ENCODE measurements around the gene RPS16. TPM values are rescaled to one million over a fixed set of nuclear protein-coding genes. Genes with fewer than 3 reads are reported as not detected.

The RPS16 gene
- total and polyA plus RNA-seq, 9 of the 15 experiments (the other 6 are each of a cell fraction or from before 2014, with no cell fraction given), result 82.6 to 3,671 (median 2,204) TPM

DNA sequence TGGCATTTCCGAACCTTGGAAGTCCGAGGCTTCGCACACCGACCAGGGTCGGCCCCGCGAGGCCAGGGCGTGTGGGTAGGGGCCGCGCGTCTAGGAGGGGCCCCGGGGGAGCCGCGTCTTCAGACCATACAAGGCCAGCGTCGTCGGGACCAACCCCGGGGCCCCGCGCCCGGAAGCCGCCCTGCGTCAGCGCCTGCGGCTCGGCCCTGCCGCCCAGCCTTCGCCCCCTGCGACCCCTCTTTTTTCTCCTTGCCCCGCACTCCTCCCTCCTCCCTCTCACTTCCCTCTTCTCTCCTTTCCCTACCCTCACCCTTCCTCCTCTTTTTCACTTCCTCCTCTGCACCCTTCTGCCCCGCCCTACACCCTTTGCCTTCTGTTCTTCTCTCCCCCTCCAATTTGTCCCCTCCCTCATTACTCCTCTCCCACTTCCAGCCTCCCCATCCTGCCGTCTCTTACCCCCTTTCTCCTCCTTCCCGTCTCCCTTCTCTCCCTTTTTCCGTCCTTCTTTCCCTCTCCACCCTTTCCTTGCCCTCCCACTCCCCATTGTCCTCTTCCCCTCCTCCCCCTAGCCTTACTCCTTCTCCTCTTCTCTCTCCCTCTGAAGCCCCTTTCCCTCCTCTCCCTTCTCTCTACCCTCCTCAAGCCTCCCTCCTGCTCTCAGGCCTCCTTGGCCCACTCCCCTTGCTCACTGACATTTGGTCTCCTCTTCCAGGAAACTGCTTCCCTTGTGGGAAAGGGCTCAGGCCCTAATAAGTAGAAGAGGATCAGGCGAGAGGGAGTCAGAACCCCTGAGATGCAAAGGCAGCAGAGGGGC, 25.5 kb downstream of the RPS16 start (continued):
- TF ChIP-seq, protein P1, sequence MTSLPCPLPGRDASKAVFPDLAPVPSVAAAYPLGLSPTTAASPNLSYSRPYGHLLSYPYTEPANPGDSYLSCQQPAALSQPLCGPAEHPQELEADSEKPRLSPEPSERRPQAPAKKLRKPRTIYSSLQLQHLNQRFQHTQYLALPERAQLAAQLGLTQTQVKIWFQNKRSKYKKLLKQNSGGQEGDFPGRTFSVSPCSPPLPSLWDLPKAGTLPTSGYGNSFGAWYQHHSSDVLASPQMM (CRISPR knock-in tag; IDR thresholded peaks at IDR 0.05), result no peak
- TF ChIP-seq GTF2A2 (tag; IDR thresholded peaks at IDR 0.05) (no peak), PHF8 (IDR thresholded peaks at IDR 0.05; ENCODE audit: borderline replicate concordance, low read length) (peak; percentile 44; the same call in 1 of the 2 replicates), KAT7 (CRISPR knock-in tag; IDR thresholded peaks at IDR 0.05; ENCODE audit: borderline replicate concordance) (0 out of 2 replicates have a peak, but pooled peaks have one; percentile 61), WHSC1 (IDR thresholded peaks at IDR 0.05; ENCODE audit: low read length) (no peak), ZNF431 (CRISPR knock-in tag; IDR thresholded peaks at IDR 0.05) (no peak), YY1 (IDR thresholded peaks at IDR 0.05; ENCODE audit: borderline replicate concordance in 1 of 3, control insufficient read depth in 1 of 3, extremely low read depth in 1 of 3, insufficient read depth in 3 of 3, insufficient read length in 1 of 3, insufficient replicate concordance in 2 of 3, low read depth in 1 of 3, low read length in 2 of 3) (peak in 1 of 3 experiments; percentile 36), RBM22 (IDR thresholded peaks at IDR 0.05; ENCODE audit: low read depth, low read length, poor library complexity, severe bottlenecking) (peak; percentile 30), TARDBP (IDR thresholded peaks at IDR 0.05) (no peak), HDAC6 (IDR thresholded peaks at IDR 0.05; ENCODE audit: low read depth, low read length) (no peak), ZBED1 (IDR thresholded peaks at IDR 0.05) (no peak), FOXK2 (conservative IDR thresholded peaks at IDR 0.05 in 1 of 2, IDR thresholded peaks at IDR 0.05 in 1 of 2; ENCODE audit: low read depth in 2 of 2) (peak; percentile 28 to 48; a peak in 1 of 4 replicates), ZKSCAN8 (CRISPR knock-in tag; IDR thresholded peaks at IDR 0.05) (no peak)
- TF ChIP-seq, protein P2, sequence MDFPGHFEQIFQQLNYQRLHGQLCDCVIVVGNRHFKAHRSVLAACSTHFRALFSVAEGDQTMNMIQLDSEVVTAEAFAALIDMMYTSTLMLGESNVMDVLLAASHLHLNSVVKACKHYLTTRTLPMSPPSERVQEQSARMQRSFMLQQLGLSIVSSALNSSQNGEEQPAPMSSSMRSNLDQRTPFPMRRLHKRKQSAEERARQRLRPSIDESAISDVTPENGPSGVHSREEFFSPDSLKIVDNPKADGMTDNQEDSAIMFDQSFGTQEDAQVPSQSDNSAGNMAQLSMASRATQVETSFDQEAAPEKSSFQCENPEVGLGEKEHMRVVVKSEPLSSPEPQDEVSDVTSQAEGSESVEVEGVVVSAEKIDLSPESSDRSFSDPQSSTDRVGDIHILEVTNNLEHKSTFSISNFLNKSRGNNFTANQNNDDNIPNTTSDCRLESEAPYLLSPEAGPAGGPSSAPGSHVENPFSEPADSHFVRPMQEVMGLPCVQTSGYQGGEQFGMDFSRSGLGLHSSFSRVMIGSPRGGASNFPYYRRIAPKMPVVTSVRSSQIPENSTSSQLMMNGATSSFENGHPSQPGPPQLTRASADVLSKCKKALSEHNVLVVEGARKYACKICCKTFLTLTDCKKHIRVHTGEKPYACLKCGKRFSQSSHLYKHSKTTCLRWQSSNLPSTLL (IDR thresholded peaks at IDR 0.05), result 0 out of 2 replicates have a peak, but pooled peaks have one; percentile 70
- TF ChIP-seq, protein P3, sequence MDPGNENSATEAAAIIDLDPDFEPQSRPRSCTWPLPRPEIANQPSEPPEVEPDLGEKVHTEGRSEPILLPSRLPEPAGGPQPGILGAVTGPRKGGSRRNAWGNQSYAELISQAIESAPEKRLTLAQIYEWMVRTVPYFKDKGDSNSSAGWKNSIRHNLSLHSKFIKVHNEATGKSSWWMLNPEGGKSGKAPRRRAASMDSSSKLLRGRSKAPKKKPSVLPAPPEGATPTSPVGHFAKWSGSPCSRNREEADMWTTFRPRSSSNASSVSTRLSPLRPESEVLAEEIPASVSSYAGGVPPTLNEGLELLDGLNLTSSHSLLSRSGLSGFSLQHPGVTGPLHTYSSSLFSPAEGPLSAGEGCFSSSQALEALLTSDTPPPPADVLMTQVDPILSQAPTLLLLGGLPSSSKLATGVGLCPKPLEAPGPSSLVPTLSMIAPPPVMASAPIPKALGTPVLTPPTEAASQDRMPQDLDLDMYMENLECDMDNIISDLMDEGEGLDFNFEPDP (CRISPR knock-in tag; IDR thresholded peaks at IDR 0.05), result no peak
- TF ChIP-seq, protein P4, sequence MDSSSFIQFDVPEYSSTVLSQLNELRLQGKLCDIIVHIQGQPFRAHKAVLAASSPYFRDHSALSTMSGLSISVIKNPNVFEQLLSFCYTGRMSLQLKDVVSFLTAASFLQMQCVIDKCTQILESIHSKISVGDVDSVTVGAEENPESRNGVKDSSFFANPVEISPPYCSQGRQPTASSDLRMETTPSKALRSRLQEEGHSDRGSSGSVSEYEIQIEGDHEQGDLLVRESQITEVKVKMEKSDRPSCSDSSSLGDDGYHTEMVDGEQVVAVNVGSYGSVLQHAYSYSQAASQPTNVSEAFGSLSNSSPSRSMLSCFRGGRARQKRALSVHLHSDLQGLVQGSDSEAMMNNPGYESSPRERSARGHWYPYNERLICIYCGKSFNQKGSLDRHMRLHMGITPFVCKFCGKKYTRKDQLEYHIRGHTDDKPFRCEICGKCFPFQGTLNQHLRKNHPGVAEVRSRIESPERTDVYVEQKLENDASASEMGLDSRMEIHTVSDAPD (CRISPR knock-in tag; IDR thresholded peaks at IDR 0.05), result no peak
- TF ChIP-seq, protein P5, sequence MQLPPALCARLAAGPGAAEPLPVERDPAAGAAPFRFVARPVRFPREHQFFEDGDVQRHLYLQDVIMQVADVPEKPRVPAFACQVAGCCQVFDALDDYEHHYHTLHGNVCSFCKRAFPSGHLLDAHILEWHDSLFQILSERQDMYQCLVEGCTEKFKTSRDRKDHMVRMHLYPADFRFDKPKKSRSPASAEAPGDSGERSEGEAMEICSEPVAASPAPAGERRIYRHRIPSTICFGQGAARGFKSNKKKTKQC (CRISPR knock-in tag; IDR thresholded peaks at IDR 0.05), result no peak
- TF ChIP-seq, protein P6, sequence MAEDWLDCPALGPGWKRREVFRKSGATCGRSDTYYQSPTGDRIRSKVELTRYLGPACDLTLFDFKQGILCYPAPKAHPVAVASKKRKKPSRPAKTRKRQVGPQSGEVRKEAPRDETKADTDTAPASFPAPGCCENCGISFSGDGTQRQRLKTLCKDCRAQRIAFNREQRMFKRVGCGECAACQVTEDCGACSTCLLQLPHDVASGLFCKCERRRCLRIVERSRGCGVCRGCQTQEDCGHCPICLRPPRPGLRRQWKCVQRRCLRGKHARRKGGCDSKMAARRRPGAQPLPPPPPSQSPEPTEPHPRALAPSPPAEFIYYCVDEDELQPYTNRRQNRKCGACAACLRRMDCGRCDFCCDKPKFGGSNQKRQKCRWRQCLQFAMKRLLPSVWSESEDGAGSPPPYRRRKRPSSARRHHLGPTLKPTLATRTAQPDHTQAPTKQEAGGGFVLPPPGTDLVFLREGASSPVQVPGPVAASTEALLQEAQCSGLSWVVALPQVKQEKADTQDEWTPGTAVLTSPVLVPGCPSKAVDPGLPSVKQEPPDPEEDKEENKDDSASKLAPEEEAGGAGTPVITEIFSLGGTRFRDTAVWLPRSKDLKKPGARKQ (CRISPR knock-in tag; IDR thresholded peaks at IDR 0.05), result no peak

Data from K562 (cell line).